Fibroblast of the aortic adventitia (primary cell): Measurements from ENCODE around the gene WNT6. TPM values are rescaled to one million over a fixed set of nuclear protein-coding genes. Genes with fewer than 3 reads are reported as not detected.
A peak's percentile ranks its signal among the peaks of the same experiment; 100 is the strongest.

Source experiments
- DNase-seq: peaks from one replicate; pipeline ENCODE4 v3.0.0-alpha.2; 2010; ENCODE audit warnings: low read depth
- H3K4me3 ChIP-seq: 2 replicates; pipeline ENCODE4 v1.5.1; 2011; ENCODE audit warnings: low read depth, mild to moderate bottlenecking, control low read depth, low read length, moderate library complexity
- total RNA-seq: library from RNA; depleted of rRNA; stranded (reverse); fragments of >200 nt; gene quantifications from 2 replicates; pipeline ENCODE4 v1.2.3, GENCODE V29; 2012; ENCODE audit warnings: low replicate concordance
- TF ChIP-seq, protein P1 (sequence below): IDR thresholded peaks from 2 replicates; pipeline ENCODE4 v1.5.1; 2011; ENCODE audit warnings: mild to moderate bottlenecking, low read length, control low read depth, inconsistent platforms; ENCODE audit not compliant: insufficient read depth

Gene WNT6
- total RNA-seq, 1 donor = not detected

DNA sequence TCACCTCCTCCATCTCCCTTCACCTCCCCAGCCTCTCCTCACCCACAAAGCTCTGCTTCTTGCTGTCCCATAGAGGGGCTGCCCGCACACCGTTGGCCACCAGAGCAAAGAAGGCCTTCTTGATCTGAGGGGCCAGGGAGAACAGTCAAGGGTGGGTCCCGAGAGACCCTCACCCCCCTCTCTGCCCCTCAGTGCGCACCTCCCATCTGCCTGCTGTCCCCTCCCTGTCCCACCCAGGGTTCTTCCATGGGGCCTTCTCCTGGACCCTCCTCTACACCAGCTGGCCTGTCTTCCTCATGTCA is 31.2 kb upstream of the WNT6 start:
- TF ChIP-seq, protein P1, sequence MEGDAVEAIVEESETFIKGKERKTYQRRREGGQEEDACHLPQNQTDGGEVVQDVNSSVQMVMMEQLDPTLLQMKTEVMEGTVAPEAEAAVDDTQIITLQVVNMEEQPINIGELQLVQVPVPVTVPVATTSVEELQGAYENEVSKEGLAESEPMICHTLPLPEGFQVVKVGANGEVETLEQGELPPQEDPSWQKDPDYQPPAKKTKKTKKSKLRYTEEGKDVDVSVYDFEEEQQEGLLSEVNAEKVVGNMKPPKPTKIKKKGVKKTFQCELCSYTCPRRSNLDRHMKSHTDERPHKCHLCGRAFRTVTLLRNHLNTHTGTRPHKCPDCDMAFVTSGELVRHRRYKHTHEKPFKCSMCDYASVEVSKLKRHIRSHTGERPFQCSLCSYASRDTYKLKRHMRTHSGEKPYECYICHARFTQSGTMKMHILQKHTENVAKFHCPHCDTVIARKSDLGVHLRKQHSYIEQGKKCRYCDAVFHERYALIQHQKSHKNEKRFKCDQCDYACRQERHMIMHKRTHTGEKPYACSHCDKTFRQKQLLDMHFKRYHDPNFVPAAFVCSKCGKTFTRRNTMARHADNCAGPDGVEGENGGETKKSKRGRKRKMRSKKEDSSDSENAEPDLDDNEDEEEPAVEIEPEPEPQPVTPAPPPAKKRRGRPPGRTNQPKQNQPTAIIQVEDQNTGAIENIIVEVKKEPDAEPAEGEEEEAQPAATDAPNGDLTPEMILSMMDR = no peak
- no peak for DNase-seq
- no peak overlapping the region for H3K4me3 ChIP-seq

DNA sequence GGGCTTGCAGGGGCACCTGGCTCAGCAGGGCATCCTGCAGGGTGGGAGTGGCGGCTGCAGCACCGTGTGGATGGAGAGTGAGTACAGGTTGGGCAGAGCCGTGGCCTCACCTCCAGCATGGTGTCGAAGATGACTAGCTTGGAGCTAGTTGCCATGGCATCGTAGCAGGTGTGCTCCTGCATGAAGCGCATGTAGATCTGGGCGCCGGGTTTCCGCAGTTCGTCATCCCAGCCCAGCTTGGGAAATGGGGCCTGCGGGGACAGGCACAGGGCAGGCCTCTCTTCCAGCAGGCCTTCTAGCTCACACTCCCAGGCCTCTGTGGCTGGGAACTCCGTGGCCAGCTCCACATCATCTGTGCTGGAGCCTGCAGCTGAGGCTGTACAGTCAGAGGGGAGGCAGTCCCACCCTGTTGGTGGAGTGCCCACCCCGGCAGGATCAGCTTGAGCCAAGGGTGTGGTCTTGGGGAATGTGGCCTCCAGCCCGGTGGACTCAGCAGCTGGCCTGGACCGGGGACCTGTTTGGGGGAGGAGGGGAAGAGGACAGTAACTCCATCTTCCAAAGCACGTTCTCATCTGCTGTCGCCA is 29.6 kb upstream of the WNT6 start:
- peak; percentile 65 for DNase-seq
- H3K4me3 ChIP-seq = no peak overlapping the region
- TF ChIP-seq, protein P1 = no peak

DNA sequence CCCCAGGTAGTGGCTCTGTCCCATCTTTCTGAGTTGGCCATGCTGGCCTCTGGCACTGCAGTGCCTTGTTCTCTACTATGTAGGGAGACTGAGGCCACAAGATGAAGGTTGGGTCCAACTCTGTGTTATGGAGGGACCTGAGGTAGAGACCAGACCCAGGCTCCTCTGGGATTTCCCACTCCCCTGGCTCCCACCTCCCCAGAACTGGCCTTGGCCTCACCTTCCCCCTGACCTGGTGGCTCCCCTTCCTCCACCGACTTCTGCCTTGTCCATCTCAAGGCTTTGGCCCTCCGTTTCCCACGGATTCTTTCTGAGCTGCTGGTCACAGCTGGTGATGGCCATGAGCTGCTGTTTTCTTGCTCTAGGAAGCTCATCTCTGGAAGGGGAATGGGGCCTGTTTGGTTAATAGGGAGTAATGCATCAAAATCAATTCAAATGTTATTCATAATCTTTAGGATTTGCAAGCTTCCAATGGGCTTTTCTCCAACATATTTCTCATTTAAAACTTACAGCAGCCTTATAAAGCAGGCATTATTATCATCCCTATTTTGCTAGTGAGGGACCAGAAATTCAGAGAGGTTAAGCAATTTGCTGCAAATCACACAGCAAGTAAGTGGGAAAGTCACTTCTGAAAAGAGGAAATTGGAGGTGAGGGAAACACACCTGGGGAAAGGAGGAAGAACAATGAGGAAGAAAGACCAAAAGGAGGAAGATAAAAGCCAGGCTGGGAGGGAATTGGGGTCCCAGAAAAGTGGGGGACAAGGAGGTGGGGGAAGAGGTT is 28.9 kb upstream of the WNT6 start:
- no peak for DNase-seq
- TF ChIP-seq, protein P1 = no peak
- no peak overlapping the region for H3K4me3 ChIP-seq

DNA sequence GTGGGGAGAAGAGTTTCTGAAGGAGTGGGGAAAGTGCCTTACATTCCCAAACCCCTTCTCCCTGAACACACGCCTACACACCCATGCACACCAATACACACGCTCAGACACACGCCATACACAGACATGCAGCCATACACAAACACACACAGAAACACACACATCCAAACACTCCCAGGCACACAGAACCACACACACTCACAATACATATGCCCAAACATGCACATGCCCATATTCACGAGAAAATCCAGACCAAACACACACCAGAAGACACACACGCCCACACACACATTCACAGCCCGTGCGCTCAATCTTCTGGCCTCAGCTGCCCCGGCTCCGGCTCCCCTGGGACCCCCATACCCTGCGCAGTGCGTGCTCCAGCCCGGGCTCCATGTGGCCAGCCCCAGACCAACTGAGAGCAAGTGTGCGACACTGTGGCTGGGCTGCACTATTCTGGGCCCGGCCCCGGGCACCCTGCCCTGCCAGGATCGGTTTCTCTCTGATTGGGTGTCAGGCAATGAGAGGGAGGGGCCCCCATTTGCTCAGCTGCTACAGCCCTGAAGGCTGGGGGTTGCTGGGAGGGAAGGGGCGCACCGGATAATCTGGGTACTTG is 28.1 kb upstream of the WNT6 start, which contains the start of gene PRKAG3:
TSS of gene PRKAG3 (minus strand) at position 426 of the 613 bp plus-strand sequence.
- DNase-seq = peak; percentile 7

DNA sequence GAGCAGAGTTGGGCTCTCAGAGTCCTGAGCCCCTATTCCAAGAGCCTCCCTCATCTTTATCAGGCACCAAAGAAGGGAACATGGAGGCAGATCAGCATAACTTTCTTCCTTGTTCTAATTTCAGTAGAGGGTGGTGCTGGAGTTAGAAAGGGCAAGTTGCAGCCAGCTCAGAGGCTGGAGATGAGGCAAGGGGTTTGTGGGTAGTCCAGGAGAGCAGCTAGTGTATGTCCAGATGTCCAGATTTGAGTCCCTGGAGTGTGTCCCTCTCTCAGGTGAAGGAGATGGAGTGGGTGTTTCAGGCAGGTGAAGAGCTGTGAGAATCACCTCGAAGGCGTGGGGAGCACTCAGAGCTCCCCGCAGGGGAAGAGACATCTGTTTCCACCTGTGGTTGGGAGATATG is 27.5 kb upstream of the WNT6 start:
- no peak overlapping the region for H3K4me3 ChIP-seq
- TF ChIP-seq, protein P1 = no peak
- peak; percentile 10 for DNase-seq

More for the DNA sequence above, 28.1 kb upstream of the WNT6 start, which contains the start of gene PRKAG3:
- TF ChIP-seq, protein P1 = no peak
- H3K4me3 ChIP-seq = no peak within 1 kb of the TSS

DNA sequence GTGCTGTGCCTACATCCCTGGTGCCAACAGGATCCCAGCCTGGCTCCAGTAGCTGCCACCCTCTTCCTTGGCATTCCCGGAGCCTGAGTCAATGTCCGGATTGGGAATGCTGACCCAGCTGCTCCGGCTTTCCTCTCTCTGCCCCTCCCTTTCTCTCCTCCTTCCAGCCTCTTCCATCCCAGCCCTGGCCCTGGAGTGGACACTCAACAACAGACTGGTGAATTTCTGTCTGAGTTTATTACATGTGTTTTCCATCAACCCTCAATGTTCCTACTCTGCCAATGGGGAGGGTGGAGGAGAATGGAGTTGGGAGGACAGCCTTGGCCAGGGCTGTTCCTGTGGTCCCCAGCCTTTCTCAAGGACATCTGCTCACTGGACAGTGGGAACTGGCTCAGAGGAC is 27.1 kb upstream of the WNT6 start:
- TF ChIP-seq, protein P1 = no peak
- DNase-seq = peak; percentile 67
- H3K4me3 ChIP-seq = no peak overlapping the region
